GM21786 (cell line): ENCODE results near the gene FYB2.

ENCODE experiments used
- ATAC-seq: cut with Tn5 transposase; IDR thresholded peaks from one replicate; pipeline ENCODE4 v1.9.1; 2021; ENCODE audit not compliant: unreplicated experiment

The FYB2 gene

GRCh38 chr1:56819387-56819899 is at the start of gene FYB2:
Gene FYB2, minus strand, starts transcription at chr1:56819404. Its CDS starts 114 bp downstream, at chr1:56819290.
- ATAC-seq: no peak

- ATAC-seq: no peak
Observed at GRCh38 chr1:56868761-56869160, 49.6 kb upstream of the FYB2 start.

GRCh38 chr1:56867491-56867890 is 48.3 kb upstream of the FYB2 start:
- no peak for ATAC-seq

GRCh38 chr1:56866656-56867055 is 47.5 kb upstream of the FYB2 start:
- ATAC-seq: no peak

GRCh38 chr1:56864430-56864829 is 45.2 kb upstream of the FYB2 start:
- no peak for ATAC-seq

GRCh38 chr1:56863265-56863992 is 44.2 kb upstream of the FYB2 start:
- no peak for ATAC-seq

- ATAC-seq: no peak
Observed at GRCh38 chr1:56859287-56859686, 40.1 kb upstream of the FYB2 start.

- ATAC-seq: no peak
Observed at GRCh38 chr1:56856186-56856585, 37.0 kb upstream of the FYB2 start.

- no peak for ATAC-seq
Observed at GRCh38 chr1:56855190-56855589, 36.0 kb upstream of the FYB2 start.

- ATAC-seq: no peak
Observed at GRCh38 chr1:56854521-56855099, 35.4 kb upstream of the FYB2 start, which contains the start of gene C8A. Gene C8A, plus strand, starts transcription at chr1:56854797. Its CDS starts 105 bp downstream, at chr1:56854902.

GRCh38 chr1:56852476-56852875 is 33.3 kb upstream of the FYB2 start:
- ATAC-seq: no peak

- ATAC-seq: no peak
Observed at GRCh38 chr1:56850922-56851321, 31.7 kb upstream of the FYB2 start.

- ATAC-seq: no peak
Observed at GRCh38 chr1:56850411-56850810, 31.2 kb upstream of the FYB2 start.

- no peak for ATAC-seq
Observed at GRCh38 chr1:56849750-56850149, 30.5 kb upstream of the FYB2 start.

- no peak for ATAC-seq
Observed at GRCh38 chr1:56845343-56845742, 26.1 kb upstream of the FYB2 start.

GRCh38 chr1:56844545-56845136 is 25.4 kb upstream of the FYB2 start:
- no peak for ATAC-seq

GRCh38 chr1:56843544-56843943 is 24.3 kb upstream of the FYB2 start:
- ATAC-seq: no peak

- ATAC-seq: no peak
Observed at GRCh38 chr1:56838759-56839158, 19.6 kb upstream of the FYB2 start.

GRCh38 chr1:56837244-56837939 is 18.2 kb upstream of the FYB2 start:
- ATAC-seq: no peak

GRCh38 chr1:56836359-56836758 is 17.2 kb upstream of the FYB2 start:
- no peak for ATAC-seq

GRCh38 chr1:56835657-56836056 is 16.5 kb upstream of the FYB2 start:
- no peak for ATAC-seq
